ENCODE measurements around the gene SYNE3. TPM values are rescaled to one million over a fixed set of nuclear protein-coding genes. Genes with fewer than 3 reads are reported as not detected.

SYNE3 gene
- total RNA-seq, 1 experiment from 2014 or later = 6.2 TPM

DNA sequence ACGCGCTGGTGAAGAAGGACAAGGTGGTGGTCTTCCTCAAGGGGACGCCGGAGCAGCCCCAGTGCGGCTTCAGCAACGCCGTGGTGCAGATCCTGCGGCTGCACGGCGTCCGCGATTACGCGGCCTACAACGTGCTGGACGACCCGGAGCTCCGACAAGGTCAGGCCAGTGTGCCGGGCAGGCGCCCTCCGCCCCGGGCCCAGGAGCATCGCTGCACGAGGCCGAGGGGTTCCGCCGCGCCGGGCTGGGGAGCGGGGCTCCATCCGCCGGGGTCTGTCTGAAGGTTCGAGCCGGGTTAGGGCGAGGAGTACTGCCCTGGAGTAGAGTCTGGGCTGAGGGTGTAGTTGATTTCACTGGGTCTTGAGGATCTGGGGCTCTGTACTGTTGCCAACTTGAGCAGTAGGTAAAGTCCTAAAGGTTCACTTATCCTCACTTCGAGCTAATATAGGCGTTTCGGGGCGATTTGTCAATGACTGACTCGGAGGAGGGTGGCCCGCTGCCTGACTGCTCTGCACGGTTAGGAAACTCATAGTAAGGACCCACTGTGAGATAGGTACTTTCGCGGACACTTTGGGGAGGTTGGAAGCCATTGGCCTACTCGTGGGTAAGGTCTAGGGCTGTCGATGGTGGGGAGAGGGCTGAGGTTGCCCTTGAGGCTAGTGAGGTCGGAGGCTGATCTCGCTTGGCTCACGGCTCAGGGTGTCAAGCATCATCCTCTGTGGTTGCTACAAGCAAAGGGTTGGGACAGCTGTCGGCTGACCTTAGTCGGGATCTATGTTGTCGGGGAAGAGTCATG lies 19.0 kb upstream of the SYNE3 start:
- DNase-seq (ENCODE audit: low read depth, low spot score) = no peak
- intact Hi-C loops (cut with micrococcal nuclease; ENCODE audit: unreplicated experiment) (no loop called here), in situ Hi-C loops (cut with HindIII; ENCODE audit: low pct_unique_long_range_greater_than_20kb, low sequenced_read_pairs) (no loop called here)
- ChIA-PET POLR2A (interaction anchor here (0.6 kb wide), 1 partner anchor 1833 kb away, joined by 3 read pairs; no protein-coding TSS in a partner anchor), CTCF (no interaction called here)
- no TSS peak for BruUV-seq (replicated peaks)
- peak overlapping the region; percentile 77 for H3K27ac ChIP-seq (ENCODE audit: low read length)
- H3K36me3 ChIP-seq (ENCODE audit: control insufficient read depth, insufficient read depth, low read length) = peaks cover 16% of the 10 kb centered on the region
- TF ChIP-seq TCF7L2 (IDR thresholded peaks at IDR 0.05; ENCODE audit: low read depth, low read length) = no peak
- TF ChIP-seq CTCF (IDR thresholded peaks at IDR 0.05) = no peak
- H3K27me3 ChIP-seq (ENCODE audit: control insufficient read depth, insufficient read depth, low read length) = no peaks in the 10 kb centered on the region
- ATAC-seq = peak; percentile 7
- peaks cover 34% of the 10 kb centered on the region for H3K4me1 ChIP-seq (ENCODE audit: control insufficient read depth, insufficient read depth, low read length)
- no peaks in the 10 kb centered on the region for H3K9me3 ChIP-seq (ENCODE audit: control insufficient read depth, insufficient read depth, low read depth, low read length)
- H3K4me3 ChIP-seq (ENCODE audit: low read depth in 2 of 2, low read length in 2 of 2) = peak overlapping the region; percentile 87 to 92

DNA sequence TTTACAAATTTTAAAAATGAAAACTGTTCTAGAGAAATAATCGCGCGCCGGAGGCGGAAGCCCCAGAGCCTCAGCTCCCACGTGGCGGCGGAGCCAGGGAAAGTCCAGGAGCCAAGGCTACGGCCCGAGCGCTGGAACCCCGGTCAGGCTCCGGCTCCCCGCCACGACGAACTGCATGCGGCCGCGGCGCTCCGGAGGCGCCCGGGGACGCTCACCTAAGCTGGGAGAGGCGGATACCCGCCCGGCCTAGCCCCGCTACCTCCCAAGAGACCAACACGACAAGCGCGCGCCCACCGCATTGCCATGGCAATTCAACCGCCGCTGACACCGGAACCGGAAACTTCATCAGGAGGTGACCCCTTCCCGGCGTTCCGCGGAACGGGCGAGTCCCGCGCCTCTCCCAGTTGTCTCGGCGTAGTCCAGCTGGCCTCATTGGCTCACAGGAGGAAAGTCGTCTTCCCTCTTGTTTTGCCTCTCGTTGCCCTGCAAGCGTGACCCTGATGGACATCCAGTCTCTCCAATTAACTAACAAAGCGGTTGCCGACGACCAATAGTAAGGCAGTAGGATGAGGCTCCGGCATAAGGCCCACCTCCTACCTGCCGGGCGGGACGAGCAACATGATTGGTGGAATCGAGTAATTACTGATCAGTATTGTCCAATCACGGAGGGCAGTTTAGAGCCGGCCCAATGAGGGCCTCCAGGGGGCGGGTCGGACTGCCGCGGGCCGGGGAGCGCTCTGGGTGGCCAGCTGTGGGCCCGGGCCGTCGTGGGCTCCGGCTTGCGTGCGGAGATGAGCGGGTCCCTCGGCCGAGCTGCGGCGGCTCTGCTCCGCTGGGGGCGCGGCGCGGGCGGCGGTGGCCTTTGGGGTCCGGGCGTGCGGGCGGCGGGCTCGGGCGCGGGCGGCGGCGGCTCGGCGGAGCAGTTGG lies 18.1 kb upstream of the SYNE3 start, which contains the start of gene GLRX5:
Gene GLRX5 (plus strand): TSS at position 752 of the 927 bp plus-strand sequence. CDS start 40 bp downstream, at position 792.
- ChIA-PET CTCF (interaction anchor here (1.0 kb wide), 1 partner anchor 10 kb away, joined by 3 read pairs; no protein-coding TSS in a partner anchor), POLR2A (interaction anchor here (0.7 to 1.3 kb wide), 2 partner anchors 92 to 134 kb away, joined by 3 to 7 read pairs; no protein-coding TSS in a partner anchor)
- TF ChIP-seq CTCF (IDR thresholded peaks at IDR 0.05) = no peak
- peak; percentile 67 for TF ChIP-seq POLR2AphosphoS5 (IDR thresholded peaks at IDR 0.05; ENCODE audit: low read depth, low read length)
- DNase-seq (ENCODE audit: low read depth, low spot score) (peak; percentile 99), ATAC-seq (peak; percentile 95)
- peaks cover 34% of the 10 kb centered on the region for H3K4me1 ChIP-seq (ENCODE audit: control insufficient read depth, insufficient read depth, low read length)
- no peaks in the 10 kb centered on the region for H3K27me3 ChIP-seq (ENCODE audit: control insufficient read depth, insufficient read depth, low read length)
- peak within 1 kb of the TSS; percentile 92 to 95 for H3K4me3 ChIP-seq (ENCODE audit: low read depth in 2 of 2, low read length in 2 of 2)
- no TSS peak for BruUV-seq (replicated peaks)
- peaks cover 16% of the 10 kb centered on the region for H3K36me3 ChIP-seq (ENCODE audit: control insufficient read depth, insufficient read depth, low read length)
- intact Hi-C loops (cut with micrococcal nuclease; ENCODE audit: unreplicated experiment) = no loop called here
- no peaks in the 10 kb centered on the region for H3K9me3 ChIP-seq (ENCODE audit: control insufficient read depth, insufficient read depth, low read depth, low read length)
- peak within 1 kb of the TSS; percentile 92 for H3K27ac ChIP-seq (ENCODE audit: low read length)
- in situ Hi-C loops (cut with HindIII; ENCODE audit: low pct_unique_long_range_greater_than_20kb, low sequenced_read_pairs) = no loop called here

GRCh38 chr14:95533822-95534221 lies 17.4 kb upstream of the SYNE3 start:
- Histone ChIP-seq H3K9me3 (ENCODE audit: control insufficient read depth, insufficient read depth, low read depth, low read length) (no peaks in the 10 kb centered on the region), H3K4me1 (ENCODE audit: control insufficient read depth, insufficient read depth, low read length) (peaks cover 40% of the 10 kb centered on the region), H3K36me3 (ENCODE audit: control insufficient read depth, insufficient read depth, low read length) (peaks cover 16% of the 10 kb centered on the region), H3K27ac (ENCODE audit: low read length) (peak overlapping the region; percentile 92), H3K27me3 (ENCODE audit: control insufficient read depth, insufficient read depth, low read length) (no peaks in the 10 kb centered on the region), H3K4me3 (ENCODE audit: low read depth in 2 of 2, low read length in 2 of 2) (peak overlapping the region; percentile 92 to 95)
- ATAC-seq = no peak
- BruUV-seq (replicated peaks) = TSS peak; percentile 90
- ChIA-PET POLR2A (interaction anchor here (0.7 to 1.3 kb wide), 2 partner anchors 91 to 134 kb away, joined by 3 to 7 read pairs; no protein-coding TSS in a partner anchor), CTCF (interaction anchor here (0.7 kb wide), 1 partner anchor 91 kb away, joined by 3 read pairs; no protein-coding TSS in a partner anchor)
- intact Hi-C loops (cut with micrococcal nuclease; ENCODE audit: unreplicated experiment) (no loop called here), in situ Hi-C loops (cut with HindIII; ENCODE audit: low pct_unique_long_range_greater_than_20kb, low sequenced_read_pairs) (no loop called here)
- TF ChIP-seq REST (IDR thresholded peaks at IDR 0.05; ENCODE audit: insufficient read depth in 1 of 2, low read depth in 2 of 2, low read length in 1 of 2) = no peak
- TF ChIP-seq TCF7L2 (IDR thresholded peaks at IDR 0.05; ENCODE audit: low read depth, low read length) = no peak
- TF ChIP-seq CTCF (IDR thresholded peaks at IDR 0.05) = no peak
- no peak for TF ChIP-seq POLR2AphosphoS5 (IDR thresholded peaks at IDR 0.05; ENCODE audit: low read depth, low read length)
- no peak for TF ChIP-seq SIN3A (IDR thresholded peaks at IDR 0.05; ENCODE audit: borderline replicate concordance, insufficient read depth, low read depth, low read length)
- no peak for DNase-seq (ENCODE audit: low read depth, low spot score)
